Activated CD4-positive, alpha-beta T cell treated with anti-CD3 and anti-CD28 coated beads for 36 hours (primary cell): ENCODE measurements around the gene LMF2. TPM values are rescaled to one million over a fixed set of nuclear protein-coding genes. Genes with fewer than 3 reads are reported as not detected.

Experiments
- ATAC-seq: fragments of 200-7000 bp; cut with Tn5 transposase; one replicate; pipeline ENCODE4 v1.10.0; 2021; ENCODE audit warnings: mild to moderate bottlenecking, moderate library complexity
- CTCF ChIA-PET: fragments of 350-600 bp; sonication (Branson Sonifier 250); formaldehyde crosslinking; loops from one replicate; lab custom pipeline; 2021; ENCODE audit warnings: antibody characterized with exemption; lab: Charles Lee
- POLR2A ChIA-PET: fragments of 350-600 bp; sonication (Branson Sonifier 250); formaldehyde crosslinking; loops from one replicate; lab custom pipeline; 2021; ENCODE audit warnings: antibody characterized with exemption, inconsistent platforms; lab: Charles Lee
- DNase-seq: peaks from one replicate; pipeline ENCODE4 v3.0.0-alpha.2; 2020
- H3K27ac Mint-ChIP-seq: one replicate; pipeline ENCODE4 v1.8.0; 2021; ENCODE audit warnings: mixed read lengths
- H3K27me3 Mint-ChIP-seq: one replicate; pipeline ENCODE4 v1.8.0; 2021; ENCODE audit warnings: mixed read lengths
- H3K36me3 Mint-ChIP-seq: one replicate; pipeline ENCODE4 v1.8.0; 2021; ENCODE audit warnings: low read depth, mixed read lengths
- H3K4me1 Mint-ChIP-seq: one replicate; pipeline ENCODE4 v1.8.0; 2021; ENCODE audit warnings: mixed read lengths
- H3K4me3 Mint-ChIP-seq: one replicate; pipeline ENCODE4 v1.8.0; 2021; ENCODE audit warnings: mild to moderate bottlenecking, moderate library complexity, mixed read lengths
- H3K9me3 Mint-ChIP-seq: one replicate; pipeline ENCODE4 v1.8.0; 2021; ENCODE audit warnings: low read depth, mixed read lengths
- intact Hi-C, 2 experiments: fragments of 100-400 bp; cut with DNase I in 1 of 2; cut with micrococcal nuclease in 1 of 2; formaldehyde crosslinking; loops; one replicate each; pipeline versions ENCODE4 v1.14.2 to v1.15.1; 2022 to 2024; cut with DNase I, micrococcal nuclease
- total RNA-seq, 2 experiments: library from RNA; stranded (reverse); gene quantifications; one replicate each; pipeline ENCODE4 v1.2.3, GENCODE V29; 2021

Gene LMF2
- total RNA-seq, 2 experiments from 2014 or later: 46.8 to 49.4 TPM

- H3K4me1 Mint-ChIP-seq: peaks cover 43% of the 10 kb centered on the region
- peak overlapping the region; percentile 77 for H3K4me3 Mint-ChIP-seq
- H3K27ac Mint-ChIP-seq: no peak overlapping the region
- peaks cover 15% of the 10 kb centered on the region for H3K36me3 Mint-ChIP-seq
- intact Hi-C loops: loop anchor here in 1 of 2 experiments (5.0 kb wide), 3 partner anchors 187 to 677 kb away; partner anchors contain the start of genes PIM3, PPP6R2 and ZBED4
- no peak for DNase-seq
- ChIA-PET CTCF (interaction anchor here (0.6 to 5.2 kb wide), 7 partner anchors 11 to 99 kb away, joined by 3 to 43 read pairs (median 5); partner anchors contain the start of genes ARSA, KLHDC7B and SYCE3), POLR2A (interaction anchor here (0.6 to 1.7 kb wide), 6 partner anchors 11 to 155 kb away, joined by 3 to 7 read pairs (median 4); partner anchors contain the start of genes LMF2 and NCAPH2)
- no peak for ATAC-seq
- no peaks in the 10 kb centered on the region for H3K27me3 Mint-ChIP-seq
- H3K9me3 Mint-ChIP-seq: no peaks in the 10 kb centered on the region
Measured at GRCh38 chr22:50528682-50529415, 21.3 kb upstream of the LMF2 start.

GRCh38 chr22:50527921-50528681, 20.6 kb upstream of the LMF2 start:
- Mint-ChIP-seq H3K9me3 (no peaks in the 10 kb centered on the region), H3K4me1 (peaks cover 41% of the 10 kb centered on the region), H3K4me3 (peak overlapping the region; percentile 77), H3K36me3 (peaks cover 21% of the 10 kb centered on the region), H3K27ac (peak overlapping the region; percentile 87), H3K27me3 (no peaks in the 10 kb centered on the region)
- DNase-seq (peak; percentile 18), ATAC-seq (no peak)
- intact Hi-C loops: loop anchor here (2.0 to 5.0 kb wide), 4 partner anchors 55 to 676 kb away; partner anchors contain the start of genes CHKB (in 1 of the 2), PIM3 (in 1 of the 2), PPP6R2 (in 1 of the 2) and ZBED4 (in 1 of the 2)
- POLR2A ChIA-PET: interaction anchor here (0.6 to 1.7 kb wide), 6 partner anchors 11 to 156 kb away, joined by 3 to 7 read pairs (median 4); partner anchors contain the start of genes LMF2 and NCAPH2
- CTCF ChIA-PET: interaction anchor here (0.6 to 5.2 kb wide), 8 partner anchors 12 to 552 kb away, joined by 3 to 43 read pairs (median 4); partner anchors contain the start of genes LMF2, NCAPH2 and SYCE3

GRCh38 chr22:50526834-50527801, 19.6 kb upstream of the LMF2 start:
- Mint-ChIP-seq H3K36me3 (peaks cover 23% of the 10 kb centered on the region), H3K27ac (peak overlapping the region; percentile 87), H3K4me3 (peak overlapping the region; percentile 77), H3K9me3 (no peaks in the 10 kb centered on the region), H3K27me3 (no peaks in the 10 kb centered on the region), H3K4me1 (peaks cover 34% of the 10 kb centered on the region)
- CTCF ChIA-PET: interaction anchor here (0.6 to 5.2 kb wide), 9 partner anchors 8 to 551 kb away, joined by 3 to 43 read pairs (median 4); partner anchors contain the start of genes LMF2, NCAPH2 and SYCE3
- intact Hi-C loops: loop anchor here (1.0 to 5.0 kb wide), 7 partner anchors 35 to 675 kb away; partner anchors contain the start of genes CHKB (in 1 of the 2), PIM3 (in 1 of the 2), PPP6R2 (in 1 of the 2) and SYCE3 (in 1 of the 2)
- POLR2A ChIA-PET: interaction anchor here (1.0 to 1.7 kb wide), 2 partner anchors 12 to 94 kb away, joined by 3 to 5 read pairs; no protein-coding TSS in a partner anchor
- DNase-seq (peak; percentile 71), ATAC-seq (peak; percentile 9)

DNA sequence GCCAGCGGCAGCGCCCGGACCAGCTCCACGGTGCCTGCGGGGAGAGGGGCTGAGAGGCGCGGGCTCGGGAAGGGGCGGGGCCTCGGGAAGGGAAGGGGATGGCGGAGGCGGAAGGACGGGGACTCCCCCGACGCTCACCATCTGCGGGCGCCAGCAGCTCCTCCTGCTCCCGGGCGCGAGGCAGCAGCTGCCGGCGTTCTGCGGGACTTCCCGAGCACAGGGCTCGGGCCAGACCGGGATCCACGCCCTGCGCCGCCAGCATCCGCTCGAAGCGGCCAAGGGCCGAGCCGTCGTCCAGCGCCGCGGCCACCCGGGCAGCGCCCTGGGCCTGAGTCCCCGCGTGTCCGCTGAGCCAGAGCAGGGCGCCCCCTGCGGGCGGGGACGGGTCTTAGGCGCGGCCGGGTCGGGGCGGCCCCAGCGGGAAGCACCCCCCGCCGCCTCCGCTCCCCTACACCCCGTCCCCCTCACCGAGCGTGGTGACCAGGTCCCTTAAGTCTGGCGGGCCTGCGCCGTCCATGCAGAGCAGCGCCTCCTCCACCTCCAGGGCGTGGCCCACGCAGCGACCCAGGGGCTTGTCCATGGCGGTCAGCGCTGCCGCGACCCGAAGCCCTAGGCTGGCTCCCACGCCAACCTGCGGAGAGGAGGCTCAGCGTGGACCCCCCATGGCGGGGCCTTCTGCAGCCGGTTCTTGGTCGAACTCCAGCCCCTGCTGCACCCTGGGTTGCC, 18.8 kb upstream of the LMF2 start:
- DNase-seq (peak; percentile 95), ATAC-seq (peak; percentile 57)
- Mint-ChIP-seq H3K27ac (peak overlapping the region; percentile 87), H3K4me3 (peak overlapping the region; percentile 77), H3K4me1 (peaks cover 34% of the 10 kb centered on the region), H3K36me3 (peaks cover 23% of the 10 kb centered on the region), H3K27me3 (no peaks in the 10 kb centered on the region), H3K9me3 (no peaks in the 10 kb centered on the region)
- ChIA-PET CTCF (interaction anchor here (0.9 to 5.2 kb wide), 27 partner anchors 9 to 284 kb away, joined by 3 to 76 read pairs (median 6); partner anchors contain the start of genes CHKB, KLHDC7B, LMF2 and NCAPH2), POLR2A (interaction anchor here (0.6 to 3.1 kb wide), 16 partner anchors 9 to 166 kb away, joined by 3 to 65 read pairs (median 6); partner anchors contain the start of genes CHKB, KLHDC7B, LMF2 and NCAPH2)
- intact Hi-C loops: loop anchor here (1.0 to 5.0 kb wide), 7 partner anchors 36 to 674 kb away; partner anchors contain the start of genes CHKB (in 1 of the 2), PIM3 (in 1 of the 2), PPP6R2 (in 1 of the 2) and SYCE3 (in 1 of the 2)

DNA sequence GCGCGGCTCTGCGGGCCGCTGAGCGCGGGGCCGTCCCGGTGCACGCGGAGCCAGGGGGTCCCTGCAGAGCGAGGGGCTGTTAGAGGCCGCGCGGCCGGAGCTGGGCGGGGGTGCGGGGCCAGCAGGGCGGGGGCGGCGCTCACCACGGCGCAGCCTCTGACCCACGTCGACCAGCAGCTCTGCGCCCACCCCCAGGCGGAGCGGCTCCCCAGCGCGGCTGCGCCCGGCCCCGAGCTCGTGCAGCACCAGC, 18.3 kb upstream of the LMF2 start:
- ATAC-seq (no peak), DNase-seq (no peak)
- Mint-ChIP-seq H3K27ac (no peak overlapping the region), H3K4me1 (peaks cover 34% of the 10 kb centered on the region), H3K9me3 (no peaks in the 10 kb centered on the region), H3K36me3 (peaks cover 23% of the 10 kb centered on the region), H3K4me3 (peak overlapping the region; percentile 77), H3K27me3 (no peaks in the 10 kb centered on the region)
- CTCF ChIA-PET: interaction anchor here (0.6 to 5.2 kb wide), 29 partner anchors 10 to 283 kb away, joined by 3 to 76 read pairs (median 6); partner anchors contain the start of genes CHKB, KLHDC7B, LMF2 and NCAPH2
- POLR2A ChIA-PET: interaction anchor here (0.6 to 3.1 kb wide), 17 partner anchors 8 to 165 kb away, joined by 3 to 65 read pairs (median 7); partner anchors contain the start of genes CHKB, KLHDC7B, LMF2 and NCAPH2
- intact Hi-C loops: loop anchor here (1.0 to 5.0 kb wide), 12 partner anchors 17 to 673 kb away; partner anchors contain the start of genes CHKB (in 2 of the 2), NCAPH2 (in 2 of the 2), PIM3 (in 1 of the 2) and PPP6R2 (in 1 of the 2)

GRCh38 chr22:50525104-50525857, 17.8 kb upstream of the LMF2 start, which contains the start of gene SCO2:
Gene SCO2 (minus strand): TSS chr22:50525598. CDS start chr22:50524411, 1,187 bp downstream.
- H3K4me1 Mint-ChIP-seq: peaks cover 34% of the 10 kb centered on the region
- ChIA-PET POLR2A (interaction anchor here (0.6 to 3.1 kb wide), 18 partner anchors 8 to 165 kb away, joined by 3 to 65 read pairs (median 6); partner anchors contain the start of genes CHKB, KLHDC7B, LMF2 and NCAPH2), CTCF (interaction anchor here (0.6 to 5.2 kb wide), 29 partner anchors 10 to 283 kb away, joined by 3 to 76 read pairs (median 6); partner anchors contain the start of genes CHKB, KLHDC7B, LMF2 and NCAPH2)
- DNase-seq (peak; percentile 99), ATAC-seq (peak; percentile 56)
- H3K27me3 Mint-ChIP-seq: no peaks in the 10 kb centered on the region
- H3K4me3 Mint-ChIP-seq: peak within 1 kb of the TSS; percentile 77
- peaks cover 23% of the 10 kb centered on the region for H3K36me3 Mint-ChIP-seq
- H3K27ac Mint-ChIP-seq: peak within 1 kb of the TSS; percentile 87
- H3K9me3 Mint-ChIP-seq: no peaks in the 10 kb centered on the region
- intact Hi-C loops: loop anchor here (1.0 to 5.0 kb wide), 9 partner anchors 17 to 673 kb away; partner anchors contain the start of genes NCAPH2 (in 2 of the 2), CHKB (in 1 of the 2), PIM3 (in 1 of the 2) and PPP6R2 (in 1 of the 2)

GRCh38 chr22:50524676-50525103, 17.2 kb upstream of the LMF2 start:
- no peak for DNase-seq
- intact Hi-C loops: loop anchor here (1.0 to 5.0 kb wide), 9 partner anchors 16 to 672 kb away; partner anchors contain the start of genes NCAPH2 (in 2 of the 2), CHKB (in 1 of the 2), PIM3 (in 1 of the 2) and PPP6R2 (in 1 of the 2)

More at GRCh38 chr22:50524676-50525103, 17.2 kb upstream of the LMF2 start:
- Mint-ChIP-seq H3K27ac (peak overlapping the region; percentile 60), H3K9me3 (no peaks in the 10 kb centered on the region), H3K4me3 (peak overlapping the region; percentile 77), H3K36me3 (peaks cover 24% of the 10 kb centered on the region), H3K27me3 (no peaks in the 10 kb centered on the region), H3K4me1 (peaks cover 34% of the 10 kb centered on the region)
- ATAC-seq: no peak
- ChIA-PET CTCF (interaction anchor here (0.7 to 5.2 kb wide), 15 partner anchors 9 to 282 kb away, joined by 4 to 76 read pairs (median 8); partner anchors contain the start of genes LMF2, NCAPH2 and SYCE3), POLR2A (interaction anchor here (0.6 to 3.1 kb wide), 10 partner anchors 10 to 96 kb away, joined by 4 to 65 read pairs (median 11); partner anchors contain the start of genes KLHDC7B, LMF2 and NCAPH2)
